Ectodermal cell (in vitro differentiated cells): ENCODE measurements around the gene TBC1D22A.

ENCODE experiments used
- H3K27ac ChIP-seq: 2 replicates; pipeline ENCODE4 v1.7.0; 2013; ENCODE audit warnings: mild to moderate bottlenecking, low read depth, low read length; ENCODE audit not compliant: insufficient read depth, poor library complexity, severe bottlenecking
- H3K27me3 ChIP-seq: 2 replicates; pipeline ENCODE4 v1.7.0; 2013; ENCODE audit warnings: mild to moderate bottlenecking, low read length; ENCODE audit not compliant: insufficient read depth, control insufficient read depth, poor library complexity, severe bottlenecking
- H3K36me3 ChIP-seq: one replicate; pipeline ENCODE4 v1.7.0; 2013; ENCODE audit warnings: low read length; ENCODE audit not compliant: control insufficient read depth, insufficient read depth
- H3K4me1 ChIP-seq: one replicate; pipeline ENCODE4 v1.7.0; 2013; ENCODE audit warnings: low read length; ENCODE audit not compliant: control insufficient read depth, insufficient read depth
- H3K4me3 ChIP-seq: 2 replicates; pipeline ENCODE4 v1.7.0; 2013; ENCODE audit warnings: low read depth, low read length, control low read depth; ENCODE audit not compliant: insufficient read depth
- H3K9me3 ChIP-seq: 2 replicates; pipeline ENCODE4 v1.7.0; 2013; ENCODE audit warnings: mild to moderate bottlenecking, low read length, moderate library complexity; ENCODE audit not compliant: control insufficient read depth
- WGBS, 2 experiments: methylation state at CpG; one replicate each; pipeline ENCODE4 v1.1.7; 2013; ENCODE audit warnings: missing lambda C conversion rate in 2 of 2; 5-methylcytosine and 5-hydroxymethylcytosine counted together

The TBC1D22A gene

GRCh38 chr22:47220752-47221151, 458.3 kb downstream of the TBC1D22A start:
- Histone ChIP-seq H3K27me3 (no peaks in the 10 kb centered on the region), H3K9me3 (peaks cover 12% of the 10 kb centered on the region), H3K36me3 (no peaks in the 10 kb centered on the region), H3K27ac (no peak overlapping the region), H3K4me3 (no peak overlapping the region), H3K4me1 (no peaks in the 10 kb centered on the region)
- WGBS, 2 experiments: 61 to 64% methylated on average over 5 of the region's 5 CpGs

- Histone ChIP-seq H3K4me3 (no peak overlapping the region), H3K4me1 (no peaks in the 10 kb centered on the region), H3K36me3 (no peaks in the 10 kb centered on the region), H3K27ac (no peak overlapping the region), H3K9me3 (peaks cover 12% of the 10 kb centered on the region), H3K27me3 (no peaks in the 10 kb centered on the region)
- 82 to 83% methylated on average over 20 of the region's 20 CpGs for WGBS, 2 experiments
Observed at GRCh38 chr22:47221840-47222615, 459.6 kb downstream of the TBC1D22A start.
